CD4-positive, CD25-positive, alpha-beta regulatory T cell (primary cell): ENCODE data around the gene BCOR. TPM values are rescaled to one million over a fixed set of nuclear protein-coding genes. Genes with fewer than 3 reads are reported as not detected.

Experiments
- ATAC-seq, 2 donors: fragments of 150-1000 bp; cut with Tn5 transposase; one replicate each; pipeline ENCODE4 v1.10.0; 2021; ENCODE audit warnings: low read depth in 2 of 2, moderate number of reproducible peaks in 2 of 2, moderate library complexity in 1 of 2
- DNase-seq, 3 donors: peaks; one replicate each; pipeline versions ENCODE4 v3.0.0 to v3.0.0-alpha.2; 2012 to 2022; ENCODE audit warnings: mixed read lengths in 1 of 3
- H3K27ac ChIP-seq: one replicate; pipeline ENCODE4 v1.7.0; 2013; ENCODE audit warnings: mild to moderate bottlenecking, low read length; ENCODE audit not compliant: insufficient read depth, poor library complexity, severe bottlenecking
- H3K27me3 ChIP-seq: one replicate; pipeline ENCODE4 v1.7.0; 2013; ENCODE audit warnings: low read length; ENCODE audit not compliant: control insufficient read depth, insufficient read depth
- H3K36me3 ChIP-seq: one replicate; pipeline ENCODE4 v1.7.0; 2013; ENCODE audit warnings: mild to moderate bottlenecking, low read length, moderate library complexity; ENCODE audit not compliant: control insufficient read depth, insufficient read depth
- H3K4me1 ChIP-seq: 2 replicates; pipeline ENCODE4 v1.7.0; 2013; ENCODE audit warnings: mild to moderate bottlenecking, low read length; ENCODE audit not compliant: insufficient read depth, control insufficient read depth, poor library complexity, severe bottlenecking
- H3K4me3 ChIP-seq: one replicate; pipeline ENCODE4 v1.7.0; 2013; ENCODE audit warnings: low read depth, mild to moderate bottlenecking, low read length, moderate library complexity
- H3K9me3 ChIP-seq, 2 experiments: 1 replicate in 1 of 2; 2 replicates in 1 of 2; pipeline ENCODE4 v1.7.0; 2013; ENCODE audit warnings: low read length in 2 of 2, mild to moderate bottlenecking in 1 of 2, moderate library complexity in 1 of 2; ENCODE audit not compliant: control insufficient read depth in 2 of 2
- H3K27ac Mint-ChIP-seq, 3 donors: one replicate each; pipeline ENCODE4 v1.8.0; 2020 to 2022; ENCODE audit warnings: mild to moderate bottlenecking in 3 of 3, mixed read lengths in 3 of 3, moderate library complexity in 2 of 3
- H3K27me3 Mint-ChIP-seq: one replicate; pipeline ENCODE4 v1.8.0; 2022; ENCODE audit warnings: mild to moderate bottlenecking, mixed read lengths
- H3K36me3 Mint-ChIP-seq: one replicate; pipeline ENCODE4 v1.8.0; 2020; ENCODE audit warnings: mixed read lengths
- H3K4me1 Mint-ChIP-seq, 4 donors: one replicate each; pipeline ENCODE4 v1.8.0; 2020 to 2022; ENCODE audit warnings: mixed read lengths in 4 of 4, mild to moderate bottlenecking in 1 of 4
- H3K4me3 Mint-ChIP-seq, 4 donors: one replicate each; pipeline ENCODE4 v1.8.0; 2020 to 2022; ENCODE audit warnings: mild to moderate bottlenecking in 4 of 4, mixed read lengths in 4 of 4, moderate library complexity in 3 of 4
- H3K9me3 Mint-ChIP-seq, 7 donors: one replicate each; pipeline ENCODE4 v1.8.0; 2020 to 2022; ENCODE audit warnings: mixed read lengths in 7 of 7, mild to moderate bottlenecking in 3 of 7, moderate library complexity in 2 of 7
- polyA plus RNA-seq, 4 donors: library from polyadenylated mRNA; unstranded; fragments of 300-500 nt; fragmentation: Illumina TruSeq; gene quantifications; one replicate each; pipeline ENCODE4 v1.2.3, GENCODE V29; 2021
- total RNA-seq: library from RNA; stranded (reverse); gene quantifications from one replicate; pipeline ENCODE4 v1.2.3, GENCODE V29; 2022

Gene BCOR
- total and polyA plus RNA-seq, 5 donors from 2014 or later: 2.5 to 38.0 (median 3.8) TPM

- Mint-ChIP-seq H3K27ac (no peak overlapping the region), H3K36me3 (no peaks in the 10 kb centered on the region), H3K27me3 (no peaks in the 10 kb centered on the region), H3K9me3 (peaks cover 0 to 3% (median 0%) of the 10 kb centered on the region in 7 donors), H3K4me1 (peaks cover 24 to 82% (median 43%) of the 10 kb centered on the region in 4 donors), H3K4me3 (peak overlapping the region; percentile 70 to 86 (median 76))
- ATAC-seq: no peak
- peaks cover 62% of the 10 kb centered on the region for H3K4me1 ChIP-seq
- no peaks in the 10 kb centered on the region for H3K27me3 ChIP-seq
- DNase-seq: peak in 1 of 3 donors; percentile 33
- H3K9me3 ChIP-seq: no peaks in the 10 kb centered on the region
- peak overlapping the region; percentile 32 for H3K4me3 ChIP-seq
- H3K27ac ChIP-seq: no peak overlapping the region
- no peaks in the 10 kb centered on the region for H3K36me3 ChIP-seq
Measured at GRCh38 chrX:40090050-40090804, 7.5 kb downstream of the BCOR start.

DNA sequence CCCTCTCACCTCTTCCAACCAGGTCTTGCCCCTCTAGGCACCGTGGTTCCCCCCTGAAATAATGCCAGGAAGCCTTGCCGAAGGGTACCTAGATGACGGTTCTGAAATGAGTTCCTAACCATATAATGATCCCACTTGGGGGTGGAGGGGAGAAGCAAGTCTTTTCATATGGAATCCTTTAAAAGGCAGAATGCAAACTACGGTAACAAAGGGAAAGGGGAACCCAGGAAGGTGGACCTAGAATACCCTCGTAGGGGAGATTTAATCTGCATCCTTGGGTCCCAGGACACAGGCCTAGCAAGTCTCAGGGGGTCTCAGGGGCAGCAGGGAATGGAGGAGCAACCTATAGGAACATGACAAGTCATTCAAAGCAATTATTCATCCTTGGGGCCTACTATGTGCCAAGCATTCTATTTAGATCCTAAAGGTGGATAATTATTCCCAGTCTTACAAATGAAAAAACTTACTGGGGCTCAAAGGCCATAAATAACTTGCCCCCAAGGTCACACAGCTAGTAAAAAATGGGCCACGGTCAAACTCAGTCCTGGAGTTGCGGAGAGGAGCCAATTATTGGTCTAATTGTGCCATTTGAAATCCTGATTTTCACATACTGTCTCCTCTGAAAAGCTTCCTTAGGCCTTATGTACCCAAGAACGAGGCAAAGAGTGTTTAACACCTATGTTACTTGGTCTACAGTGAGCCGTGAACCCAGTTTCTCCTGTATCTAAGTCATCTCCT lies 8.8 kb downstream of the BCOR start:
- Mint-ChIP-seq H3K36me3 (no peaks in the 10 kb centered on the region), H3K27ac (peak overlapping the region in 2 of 3 donors; percentile 56 to 69), H3K4me1 (peaks cover 30 to 88% (median 51%) of the 10 kb centered on the region in 4 donors), H3K27me3 (no peaks in the 10 kb centered on the region), H3K9me3 (no peaks in the 10 kb centered on the region), H3K4me3 (peak overlapping the region; percentile 57 to 87 (median 78))
- Histone ChIP-seq H3K36me3 (no peaks in the 10 kb centered on the region), H3K4me1 (peaks cover 72% of the 10 kb centered on the region), H3K27ac (no peak overlapping the region), H3K27me3 (no peaks in the 10 kb centered on the region), H3K4me3 (peak overlapping the region; percentile 31), H3K9me3 (no peaks in the 10 kb centered on the region)
- DNase-seq (no peak), ATAC-seq (no peak)

GRCh38 chrX:40088299-40088625 lies 9.5 kb downstream of the BCOR start:
- Mint-ChIP-seq H3K27me3 (no peaks in the 10 kb centered on the region), H3K27ac (peak overlapping the region in 2 of 3 donors; percentile 31 to 80), H3K4me3 (peak overlapping the region in 3 of 4 donors; percentile 21 to 87 (median 86)), H3K4me1 (peaks cover 25 to 84% (median 46%) of the 10 kb centered on the region in 4 donors), H3K36me3 (no peaks in the 10 kb centered on the region), H3K9me3 (no peaks in the 10 kb centered on the region)
- no peaks in the 10 kb centered on the region for H3K27me3 ChIP-seq
- H3K27ac ChIP-seq: no peak overlapping the region
- ATAC-seq (no peak), DNase-seq (no peak)
- peaks cover 71% of the 10 kb centered on the region for H3K4me1 ChIP-seq
- no peaks in the 10 kb centered on the region for H3K9me3 ChIP-seq
- H3K36me3 ChIP-seq: no peaks in the 10 kb centered on the region
- H3K4me3 ChIP-seq: no peak overlapping the region

- Mint-ChIP-seq H3K36me3 (no peaks in the 10 kb centered on the region), H3K9me3 (no peaks in the 10 kb centered on the region), H3K4me3 (peak overlapping the region in 2 of 4 donors; percentile 21 to 86), H3K27ac (peak overlapping the region in 2 of 3 donors; percentile 31 to 80), H3K4me1 (peaks cover 19 to 79% (median 41%) of the 10 kb centered on the region in 4 donors), H3K27me3 (no peaks in the 10 kb centered on the region)
- DNase-seq: no peak
- no peak for ATAC-seq
- no peaks in the 10 kb centered on the region for H3K9me3 ChIP-seq
- peaks cover 75% of the 10 kb centered on the region for H3K4me1 ChIP-seq
- H3K27me3 ChIP-seq: no peaks in the 10 kb centered on the region
- H3K27ac ChIP-seq: no peak overlapping the region
- no peak overlapping the region for H3K4me3 ChIP-seq
- no peaks in the 10 kb centered on the region for H3K36me3 ChIP-seq
Measured at GRCh38 chrX:40087425-40088298, 10.1 kb downstream of the BCOR start.

GRCh38 chrX:40086569-40087335 lies 11.0 kb downstream of the BCOR start:
- DNase-seq (no peak), ATAC-seq (no peak)
- Mint-ChIP-seq H3K4me3 (peak overlapping the region in 3 of 4 donors; percentile 0 to 54 (median 36)), H3K36me3 (no peaks in the 10 kb centered on the region), H3K27me3 (no peaks in the 10 kb centered on the region), H3K4me1 (peaks cover 15 to 83% (median 39%) of the 10 kb centered on the region in 4 donors), H3K9me3 (no peaks in the 10 kb centered on the region), H3K27ac (peak overlapping the region in 2 of 3 donors; percentile 31 to 66)
- Histone ChIP-seq H3K36me3 (no peaks in the 10 kb centered on the region), H3K4me3 (no peak overlapping the region), H3K27ac (no peak overlapping the region), H3K9me3 (no peaks in the 10 kb centered on the region), H3K4me1 (peaks cover 69% of the 10 kb centered on the region), H3K27me3 (no peaks in the 10 kb centered on the region)

GRCh38 chrX:40085714-40086113 lies 12.0 kb downstream of the BCOR start:
- Histone ChIP-seq H3K4me1 (peaks cover 59% of the 10 kb centered on the region), H3K9me3 (no peaks in the 10 kb centered on the region), H3K27me3 (no peaks in the 10 kb centered on the region), H3K36me3 (no peaks in the 10 kb centered on the region), H3K27ac (no peak overlapping the region), H3K4me3 (no peak overlapping the region)
- Mint-ChIP-seq H3K9me3 (no peaks in the 10 kb centered on the region), H3K4me1 (peaks cover 10 to 85% (median 37%) of the 10 kb centered on the region in 4 donors), H3K4me3 (peak overlapping the region in 2 of 4 donors; percentile 54 to 57), H3K27me3 (no peaks in the 10 kb centered on the region), H3K36me3 (no peaks in the 10 kb centered on the region), H3K27ac (no peak overlapping the region)
- no peak for DNase-seq
- no peak for ATAC-seq

DNA sequence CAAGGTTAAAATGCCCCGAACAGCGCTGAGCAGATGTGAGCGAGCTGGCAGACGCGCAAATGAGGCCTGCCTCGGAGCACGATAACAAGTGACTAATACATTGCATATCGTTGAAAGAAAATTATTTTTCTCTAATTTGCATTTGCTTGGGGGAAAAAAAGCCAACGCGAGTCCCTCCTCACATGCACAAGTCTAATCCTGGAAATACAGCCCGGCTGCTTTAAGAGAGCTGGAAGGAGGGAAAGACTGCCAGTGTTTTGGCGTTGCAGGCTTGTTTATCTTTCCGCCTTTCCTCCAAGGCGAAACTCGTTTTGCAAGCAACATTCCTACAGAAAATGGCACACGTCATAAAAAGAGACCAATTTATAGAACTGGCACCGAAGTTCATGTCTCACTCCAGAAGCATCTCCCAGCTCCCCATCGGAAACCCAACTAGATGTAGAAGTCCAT lies 12.6 kb downstream of the BCOR start:
- Histone ChIP-seq H3K36me3 (no peaks in the 10 kb centered on the region), H3K4me1 (peaks cover 56% of the 10 kb centered on the region), H3K27me3 (no peaks in the 10 kb centered on the region), H3K27ac (no peak overlapping the region), H3K4me3 (no peak overlapping the region), H3K9me3 (no peaks in the 10 kb centered on the region)
- H3K4me3 Mint-ChIP-seq: peak overlapping the region; percentile 82 to 92 (median 89)
- DNase-seq (no peak), ATAC-seq (peak in 1 of 2 donors; percentile 25)
- no peaks in the 10 kb centered on the region for H3K27me3 Mint-ChIP-seq
- no peaks in the 10 kb centered on the region for H3K9me3 Mint-ChIP-seq
- H3K4me1 Mint-ChIP-seq: peaks cover 10 to 90% (median 40%) of the 10 kb centered on the region in 4 donors
- H3K27ac Mint-ChIP-seq: no peak overlapping the region
- H3K36me3 Mint-ChIP-seq: no peaks in the 10 kb centered on the region
